ENCODE results near the gene CDON.

GRCh38 chr11:125946712-125947418 is 115.8 kb downstream of the CDON start:
- TF ChIP-seq CTCF (IDR thresholded peaks at IDR 0.05 in 2 of 3, conservative IDR thresholded peaks at IDR 0.05 in 1 of 3; ENCODE audit: insufficient read depth in 2 of 3, low read depth in 1 of 3, low read length in 3 of 3) (no peak), CEBPB (tag; IDR thresholded peaks at IDR 0.05) (no peak), NFIC (IDR thresholded peaks at IDR 0.05) (no peak), ZZZ3 (IDR thresholded peaks at IDR 0.05) (no peak), CEBPZ (IDR thresholded peaks at IDR 0.05; ENCODE audit: borderline replicate concordance, low read depth, low read length) (no peak), KDM1A (IDR thresholded peaks at IDR 0.05) (no peak), TEAD1 (CRISPR knock-in tag; IDR thresholded peaks at IDR 0.05) (no peak), CBX3 (IDR thresholded peaks at IDR 0.05; ENCODE audit: borderline replicate concordance in 1 of 2, low read length in 2 of 2) (no peak), E2F5 (CRISPR knock-in tag; IDR thresholded peaks at IDR 0.05) (no peak), CREM (IDR thresholded peaks at IDR 0.05; ENCODE audit: low read depth) (no peak), FOXA3 (CRISPR knock-in tag; conservative IDR thresholded peaks at IDR 0.05 in 1 of 2, IDR thresholded peaks at IDR 0.05 in 1 of 2) (no peak), YY1 (IDR thresholded peaks at IDR 0.05; ENCODE audit: borderline replicate concordance in 1 of 3, control insufficient read depth in 1 of 3, extremely low read depth in 1 of 3, insufficient read depth in 3 of 3, insufficient read length in 1 of 3, insufficient replicate concordance in 2 of 3, low read depth in 1 of 3, low read length in 2 of 3) (no peak), NONO (IDR thresholded peaks at IDR 0.05; ENCODE audit: low read depth in 2 of 2, low read length in 1 of 2) (no peak), ZNF324 (CRISPR knock-in tag; IDR thresholded peaks at IDR 0.05) (no peak)
